ENCODE data around the gene PPIF. TPM values are rescaled to one million over a fixed set of nuclear protein-coding genes. Genes with fewer than 3 reads are reported as not detected.

The PPIF gene
- total and polyA plus RNA-seq, 2 donors (not counting 1 experiment from before 2014, with no cell fraction given), result 50.4 to 100 TPM

DNA sequence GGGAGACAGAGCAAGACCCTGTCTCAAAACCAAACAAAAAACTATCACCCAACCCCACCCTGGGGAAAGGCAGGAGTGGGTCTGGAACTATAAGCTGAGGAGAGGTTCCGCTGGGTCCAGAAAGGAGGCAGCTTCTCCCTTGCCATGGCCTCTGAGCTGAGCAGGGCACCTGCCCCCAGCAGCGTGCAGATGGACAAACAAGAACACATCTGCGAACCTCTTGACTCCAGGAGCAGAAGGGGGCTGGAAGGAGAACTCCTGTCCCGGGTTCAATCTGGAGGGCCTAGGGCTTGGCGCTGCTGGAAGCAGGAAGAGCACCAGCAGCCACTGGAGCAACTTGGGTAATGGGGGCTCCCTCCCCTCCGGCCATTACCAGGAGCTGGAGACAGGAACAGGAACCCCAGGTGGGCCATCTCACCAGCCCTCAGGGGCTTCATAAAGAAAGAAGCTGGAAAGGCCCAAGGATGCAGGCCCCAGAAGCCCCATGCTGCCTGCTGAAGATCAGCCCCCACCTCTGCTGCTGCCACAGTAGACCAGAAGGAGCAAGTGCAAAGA lies 19.0 kb upstream of the PPIF start:
- no peaks in the 10 kb centered on the region for H3K27me3 ChIP-seq (replicated peaks in 1 of 4; ENCODE audit: control extremely low read depth in 1 of 4, control insufficient read depth in 3 of 4, insufficient read depth in 4 of 4, low read length in 3 of 4)
- no peak for ATAC-seq (ENCODE audit: low read depth)
- peaks cover 28% of the 10 kb centered on the region for H3K4me1 Mint-ChIP-seq
- peaks cover 0 to 4% (median 2%) of the 10 kb centered on the region in 3 donors for H3K9me3 ChIP-seq (ENCODE audit: control extremely low read depth in 1 of 3, control insufficient read depth in 2 of 3, insufficient read depth in 1 of 3, low read length in 2 of 3)
- intact Hi-C loops (cut with micrococcal nuclease), result no loop called here
- no peaks in the 10 kb centered on the region for H3K79me2 ChIP-seq (ENCODE audit: control insufficient read depth, insufficient read depth, low read length)
- H2AFZ ChIP-seq (ENCODE audit: insufficient read depth, low read depth, low read length, poor library complexity, severe bottlenecking), result no peak overlapping the region
- no peak overlapping the region for H3K9ac ChIP-seq (ENCODE audit: low read length)
- no peak overlapping the region for H3K27ac Mint-ChIP-seq
- TF ChIP-seq CTCF (IDR thresholded peaks at IDR 0.05), result no peak
- no peak for TF ChIP-seq EZH2 (IDR thresholded peaks at IDR 0.05; ENCODE audit: borderline replicate concordance, insufficient read depth, low read depth, low read length, poor library complexity, severe bottlenecking)
- H3K4me2 ChIP-seq (replicated peaks; ENCODE audit: low read depth, low read length, poor library complexity, severe bottlenecking), result no peak overlapping the region
- H3K27me3 Mint-ChIP-seq, result no peaks in the 10 kb centered on the region
- POLR2A ChIA-PET, result interaction anchor here (0.7 kb wide), 1 partner anchor 81 kb away, joined by 3 read pairs; no protein-coding TSS in a partner anchor
- H3K4me1 ChIP-seq (ENCODE audit: control insufficient read depth in 2 of 2, insufficient read depth in 2 of 2, low read length in 2 of 2), result peaks cover 14 to 24% of the 10 kb centered on the region in 2 donors
- no peaks in the 10 kb centered on the region for H4K20me1 ChIP-seq (ENCODE audit: control insufficient read depth, insufficient read depth, low read length, poor library complexity, severe bottlenecking)
- H3K4me3 Mint-ChIP-seq, result no peak overlapping the region
- H3K4me3 ChIP-seq (ENCODE audit: control extremely low read depth in 1 of 5, extremely low read depth in 1 of 5, insufficient read depth in 1 of 5, low read depth in 2 of 5, low read length in 4 of 5), result no peak overlapping the region
- H3K27ac ChIP-seq (ENCODE audit: low read length in 2 of 2), result no peak overlapping the region
- H3K9me3 Mint-ChIP-seq (ENCODE audit: insufficient read depth), result no peaks in the 10 kb centered on the region
- no peak for DNase-seq
- CTCF ChIA-PET, result no interaction called here
- H3K36me3 ChIP-seq (replicated peaks in 1 of 2; ENCODE audit: control extremely low read depth in 1 of 2, control insufficient read depth in 1 of 2, extremely low read depth in 1 of 2, insufficient read depth in 2 of 2, low read length in 1 of 2), result no peaks in the 10 kb centered on the region
- WGBS (ENCODE audit: insufficient coverage), result 90% methylated on average over 5 of the region's 6 CpGs

GRCh38 chr10:79328737-79329504 lies 18.3 kb upstream of the PPIF start:
- H3K9me3 ChIP-seq (ENCODE audit: control extremely low read depth in 1 of 3, control insufficient read depth in 2 of 3, insufficient read depth in 1 of 3, low read length in 2 of 3), result peaks cover 0 to 4% (median 2%) of the 10 kb centered on the region in 3 donors
- DNase-seq (no peak), ATAC-seq (ENCODE audit: low read depth) (no peak)
- no peaks in the 10 kb centered on the region for H4K20me1 ChIP-seq (ENCODE audit: control insufficient read depth, insufficient read depth, low read length, poor library complexity, severe bottlenecking)
- Mint-ChIP-seq H3K9me3 (ENCODE audit: insufficient read depth) (no peaks in the 10 kb centered on the region), H3K27me3 (no peaks in the 10 kb centered on the region), H3K4me1 (peaks cover 24% of the 10 kb centered on the region), H3K4me3 (no peak overlapping the region), H3K27ac (no peak overlapping the region)
- H3K4me2 ChIP-seq (replicated peaks; ENCODE audit: low read depth, low read length, poor library complexity, severe bottlenecking), result no peak overlapping the region
- H2AFZ ChIP-seq (ENCODE audit: insufficient read depth, low read depth, low read length, poor library complexity, severe bottlenecking), result no peak overlapping the region
- TF ChIP-seq EZH2 (IDR thresholded peaks at IDR 0.05; ENCODE audit: borderline replicate concordance, insufficient read depth, low read depth, low read length, poor library complexity, severe bottlenecking) (no peak), CTCF (IDR thresholded peaks at IDR 0.05) (no peak)
- no peak overlapping the region for H3K27ac ChIP-seq (ENCODE audit: low read length in 2 of 2)
- H3K27me3 ChIP-seq (replicated peaks in 1 of 4; ENCODE audit: control extremely low read depth in 1 of 4, control insufficient read depth in 3 of 4, insufficient read depth in 4 of 4, low read length in 3 of 4), result no peaks in the 10 kb centered on the region
- no peak overlapping the region for H3K4me3 ChIP-seq (ENCODE audit: control extremely low read depth in 1 of 5, extremely low read depth in 1 of 5, insufficient read depth in 1 of 5, low read depth in 2 of 5, low read length in 4 of 5)
- intact Hi-C loops (cut with micrococcal nuclease), result no loop called here
- no peaks in the 10 kb centered on the region for H3K36me3 ChIP-seq (replicated peaks in 1 of 2; ENCODE audit: control extremely low read depth in 1 of 2, control insufficient read depth in 1 of 2, extremely low read depth in 1 of 2, insufficient read depth in 2 of 2, low read length in 1 of 2)
- no peaks in the 10 kb centered on the region for H3K79me2 ChIP-seq (ENCODE audit: control insufficient read depth, insufficient read depth, low read length)
- 96% methylated on average over 11 of the region's 14 CpGs for WGBS (ENCODE audit: insufficient coverage)
- ChIA-PET POLR2A (no interaction called here), CTCF (no interaction called here)
- H3K4me1 ChIP-seq (ENCODE audit: control insufficient read depth in 2 of 2, insufficient read depth in 2 of 2, low read length in 2 of 2), result peaks cover 8 to 17% of the 10 kb centered on the region in 2 donors
- H3K9ac ChIP-seq (ENCODE audit: low read length), result no peak overlapping the region
